Gastrocnemius medialis (tissue), 4 donors: ENCODE results near the gene KEL. TPM values are rescaled to one million over a fixed set of nuclear protein-coding genes. Genes with fewer than 3 reads are reported as not detected.

Experiments used
- ATAC-seq, 2 donors: fragments of 150-250 bp; one replicate each; pipeline ENCODE4 v1.9.1; 2016
- DNase-seq, 2 donors: peaks; one replicate each; pipeline ENCODE4 v3.0.0-alpha.2; 2019
- H3K27ac ChIP-seq, 4 donors: fragments of 200-600 bp; sonication (generic); 1 replicate in 1 of 4; 2 replicates in 3 of 4; pipeline ENCODE4 v1.5.1; 2016 to 2018; ENCODE audit warnings: mild to moderate bottlenecking in 2 of 4, moderate library complexity in 1 of 4
- H3K27me3 ChIP-seq, 3 donors: fragments of 200-600 bp; sonication (generic) in 2 of 3; 1 replicate in 1 of 3; 2 replicates in 2 of 3; pipeline versions ENCODE4 v1.5.1 to v1.6.0; 2016 to 2019; ENCODE audit warnings: mild to moderate bottlenecking in 1 of 3, moderate library complexity in 1 of 3
- H3K36me3 ChIP-seq, 2 donors: fragments of 200-600 bp; sonication (generic) in 1 of 2; one replicate each; pipeline ENCODE4 v1.5.1; 2017 to 2018
- H3K4me1 ChIP-seq, 2 donors: fragments of 200-600 bp; sonication (generic) in 1 of 2; one replicate each; pipeline ENCODE4 v1.5.1; 2016 to 2017; ENCODE audit warnings: mild to moderate bottlenecking in 2 of 2
- H3K4me3 ChIP-seq, 4 donors: fragments of 200-600 bp; sonication (generic) in 3 of 4; 1 replicate in 1 of 4; 2 replicates in 3 of 4; pipeline ENCODE4 v1.5.1; 2016 to 2019; ENCODE audit warnings: mild to moderate bottlenecking in 2 of 4
- H3K9me3 ChIP-seq, 3 donors: fragments of 200-600 bp; sonication (generic) in 2 of 3; 1 replicate in 1 of 3; 2 replicates in 2 of 3; pipeline ENCODE4 v1.5.1; 2016 to 2019
- CTCF ChIP-seq, 5 experiments: fragments of 450-650 bp in 3 of 5; fragments of 200-600 bp in 2 of 5; sonication (generic) in 2 of 5; IDR thresholded peaks in 4 of 5; conservative IDR thresholded peaks in 1 of 5; 1 replicate in 4 of 5; 2 replicates in 1 of 5; pipeline ENCODE4 v1.5.1; 2016 to 2019; ENCODE audit warnings: antibody characterized with exemption in 5 of 5, mild to moderate bottlenecking in 3 of 5, moderate library complexity in 3 of 5
- POLR2A ChIP-seq, 2 donors: fragments of 450-650 bp; IDR thresholded peaks; one replicate each; pipeline ENCODE4 v1.6.1; 2017; ENCODE audit warnings: antibody characterized with exemption in 2 of 2, mild to moderate bottlenecking in 2 of 2, moderate library complexity in 2 of 2
- in situ Hi-C, 4 donors: fragments of 200-750 bp; cut with MboI; loops; one replicate each; pipeline versions ENCODE4 v1.15.0 to v1.8.0; 2017; ENCODE audit warnings: low sequenced_read_pairs in 4 of 4
- intact Hi-C: fragments of 100-400 bp; cut with DNase I; formaldehyde crosslinking; loops from one replicate; pipeline ENCODE4 v1.15.1; 2023; ENCODE audit warnings: low total_unique reads
- total RNA-seq, 4 donors: library from RNA; depleted of rRNA; stranded (reverse); fragments of >200 nt; gene quantifications; one replicate each; pipeline versions ENCODE4 v1.1.0 to v1.2.3, GENCODE V29; 2016

The KEL gene
- total RNA-seq, 4 donors from 2014 or later = not detected

GRCh38 chr7:142932386-142933091 is 29.6 kb downstream of the KEL start:
- intact Hi-C loops = no loop called here
- H3K4me1 ChIP-seq = no peaks in the 10 kb centered on the region
- no peak for DNase-seq
- TF ChIP-seq CTCF (IDR thresholded peaks at IDR 0.05 in 4 of 5, conservative IDR thresholded peaks at IDR 0.05 in 1 of 5) = no peak
- no peak for TF ChIP-seq POLR2A (IDR thresholded peaks at IDR 0.05)
- H3K4me3 ChIP-seq = no peak overlapping the region
- no peak for ATAC-seq
- no peaks in the 10 kb centered on the region for H3K36me3 ChIP-seq
- no peaks in the 10 kb centered on the region for H3K9me3 ChIP-seq
- H3K27ac ChIP-seq = no peak overlapping the region
- no peaks in the 10 kb centered on the region for H3K27me3 ChIP-seq
- in situ Hi-C loops = no loop called here

GRCh38 chr7:142930126-142930730 is 31.9 kb downstream of the KEL start:
- H3K27me3 ChIP-seq = no peaks in the 10 kb centered on the region
- ATAC-seq (no peak), DNase-seq (no peak)
- H3K9me3 ChIP-seq = no peaks in the 10 kb centered on the region
- H3K4me3 ChIP-seq = no peak overlapping the region
- in situ Hi-C loops = no loop called here
- H3K36me3 ChIP-seq = no peaks in the 10 kb centered on the region
- TF ChIP-seq POLR2A (IDR thresholded peaks at IDR 0.05) = no peak
- no peak for TF ChIP-seq CTCF (IDR thresholded peaks at IDR 0.05 in 4 of 5, conservative IDR thresholded peaks at IDR 0.05 in 1 of 5)
- H3K4me1 ChIP-seq = no peaks in the 10 kb centered on the region
- intact Hi-C loops = no loop called here
- no peak overlapping the region for H3K27ac ChIP-seq

- no peak overlapping the region for H3K4me3 ChIP-seq
- H3K36me3 ChIP-seq = no peaks in the 10 kb centered on the region
- no peaks in the 10 kb centered on the region for H3K9me3 ChIP-seq
- intact Hi-C loops = no loop called here
- in situ Hi-C loops = no loop called here
- H3K27ac ChIP-seq = no peak overlapping the region
- DNase-seq (no peak), ATAC-seq (no peak)
- H3K27me3 ChIP-seq = no peaks in the 10 kb centered on the region
- TF ChIP-seq CTCF (IDR thresholded peaks at IDR 0.05 in 4 of 5, conservative IDR thresholded peaks at IDR 0.05 in 1 of 5) = no peak
- no peak for TF ChIP-seq POLR2A (IDR thresholded peaks at IDR 0.05)
- no peaks in the 10 kb centered on the region for H3K4me1 ChIP-seq
These were observed 34.2 kb downstream of the KEL start for GRCh38 chr7:142927949-142928348.

GRCh38 chr7:142927085-142927745 is 34.9 kb downstream of the KEL start:
- intact Hi-C loops (no loop called here), in situ Hi-C loops (no loop called here)
- ATAC-seq (peak in 1 of 2 donors; percentile 36), DNase-seq (peak in 1 of 2 donors; percentile 20)
- H3K4me3 ChIP-seq = no peak overlapping the region
- no peaks in the 10 kb centered on the region for H3K4me1 ChIP-seq
- no peaks in the 10 kb centered on the region for H3K9me3 ChIP-seq
- H3K27ac ChIP-seq = no peak overlapping the region
- TF ChIP-seq CTCF (IDR thresholded peaks at IDR 0.05 in 4 of 5, conservative IDR thresholded peaks at IDR 0.05 in 1 of 5) (no peak), POLR2A (IDR thresholded peaks at IDR 0.05) (no peak)
- H3K36me3 ChIP-seq = no peaks in the 10 kb centered on the region
- H3K27me3 ChIP-seq = no peaks in the 10 kb centered on the region
